Erythroblast (primary cell): ENCODE data around the gene TRPM3.

ENCODE experiments used
- GATA1 ChIP-seq: IDR thresholded peaks from 2 replicates; pipeline ENCODE4 v1.6.1; 2011; ENCODE audit warnings: low read depth, mild to moderate bottlenecking, control low read depth, low read length, moderate library complexity
- POLR2A ChIP-seq: IDR thresholded peaks from 2 replicates; pipeline ENCODE4 v1.6.1; 2011; ENCODE audit warnings: mild to moderate bottlenecking, low read length

DNA sequence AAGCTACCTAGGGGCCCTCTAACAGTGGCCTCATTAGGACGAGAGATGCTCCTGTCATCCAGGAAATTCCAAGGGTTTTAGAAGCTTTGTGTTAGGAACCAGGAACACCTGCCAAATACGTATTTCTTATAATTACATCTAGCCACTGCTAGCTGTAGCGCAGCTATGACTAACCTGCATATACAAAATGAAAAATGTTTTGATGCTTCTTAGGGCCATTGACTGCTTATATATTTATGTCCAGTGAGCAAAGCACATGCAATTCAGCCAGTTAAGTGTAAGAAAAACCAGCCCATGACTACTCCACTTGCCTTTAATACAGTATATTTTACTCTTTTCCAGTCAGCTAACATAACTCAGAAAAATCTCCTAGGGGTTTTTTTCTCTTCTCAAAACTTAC, 143.3 kb downstream of the TRPM3 start:
- no peak for TF ChIP-seq POLR2A
- no peak for TF ChIP-seq GATA1
